Measurements from ENCODE around the gene NR5A2. TPM values are rescaled to one million over a fixed set of nuclear protein-coding genes. Genes with fewer than 3 reads are reported as not detected.

The NR5A2 gene
- total RNA-seq, 1 experiment from 2014 or later, result 4.7 TPM

- no peak overlapping the region for H3K56ac ChIP-seq (ENCODE audit: insufficient read length, low read depth, low read length)
- H4K5ac ChIP-seq (ENCODE audit: insufficient read length, low read depth, low read length), result no peak overlapping the region
- no peak overlapping the region for H2BK12ac ChIP-seq (ENCODE audit: insufficient read length, low read depth, low read length)
- H2BK5ac ChIP-seq (ENCODE audit: insufficient read length, low read length), result no peak overlapping the region
- H3K36me3 Mint-ChIP-seq (ENCODE audit: insufficient read depth in 1 of 3, low read depth in 3 of 3), result no peaks in the 10 kb centered on the region; a peak in 1 of 7 replicates
- DNase-seq, result peak; percentile 30
- H3K79me2 ChIP-seq (ENCODE audit: insufficient read depth, low read length), result no peaks in the 10 kb centered on the region
- peaks cover 31% of the 10 kb centered on the region; the same call in 1 of the 2 replicates for H3K27me3 ChIP-seq (ENCODE audit: insufficient read depth, low read length)
- H3K27ac Mint-ChIP-seq, result no peak overlapping the region; a peak in 1 of 7 replicates
- no peak overlapping the region for H3K18ac ChIP-seq (ENCODE audit: insufficient read length, low read depth, low read length)
- H3K4me1 Mint-ChIP-seq, result peaks cover 35 to 41% of the 10 kb centered on the region in 2 experiments
- no peak overlapping the region for H3K4me3 Mint-ChIP-seq
- TF ChIP-seq, protein P1, sequence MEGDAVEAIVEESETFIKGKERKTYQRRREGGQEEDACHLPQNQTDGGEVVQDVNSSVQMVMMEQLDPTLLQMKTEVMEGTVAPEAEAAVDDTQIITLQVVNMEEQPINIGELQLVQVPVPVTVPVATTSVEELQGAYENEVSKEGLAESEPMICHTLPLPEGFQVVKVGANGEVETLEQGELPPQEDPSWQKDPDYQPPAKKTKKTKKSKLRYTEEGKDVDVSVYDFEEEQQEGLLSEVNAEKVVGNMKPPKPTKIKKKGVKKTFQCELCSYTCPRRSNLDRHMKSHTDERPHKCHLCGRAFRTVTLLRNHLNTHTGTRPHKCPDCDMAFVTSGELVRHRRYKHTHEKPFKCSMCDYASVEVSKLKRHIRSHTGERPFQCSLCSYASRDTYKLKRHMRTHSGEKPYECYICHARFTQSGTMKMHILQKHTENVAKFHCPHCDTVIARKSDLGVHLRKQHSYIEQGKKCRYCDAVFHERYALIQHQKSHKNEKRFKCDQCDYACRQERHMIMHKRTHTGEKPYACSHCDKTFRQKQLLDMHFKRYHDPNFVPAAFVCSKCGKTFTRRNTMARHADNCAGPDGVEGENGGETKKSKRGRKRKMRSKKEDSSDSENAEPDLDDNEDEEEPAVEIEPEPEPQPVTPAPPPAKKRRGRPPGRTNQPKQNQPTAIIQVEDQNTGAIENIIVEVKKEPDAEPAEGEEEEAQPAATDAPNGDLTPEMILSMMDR (conservative IDR thresholded peaks at IDR 0.05), result no peak
- H3K79me1 ChIP-seq (ENCODE audit: insufficient read depth, low read depth, low read length, poor library complexity, severe bottlenecking), result no peaks in the 10 kb centered on the region
- H2AK5ac ChIP-seq (ENCODE audit: insufficient read length, low read length), result no peak overlapping the region
- peak overlapping the region; percentile 96 for H3K4me2 ChIP-seq (ENCODE audit: insufficient read depth, insufficient read length, low read length)
- no peak overlapping the region; the same call in 1 of the 2 replicates for H3K14ac ChIP-seq (ENCODE audit: insufficient read depth, low read length)
- no CpG with 5 or more reads among the region's 36 CpGs for WGBS (ENCODE audit: extremely low coverage, insufficient read length, low lambda C conversion rate)
- no peak overlapping the region for H2BK15ac ChIP-seq (ENCODE audit: low read depth, low read length)
- no peaks in the 10 kb centered on the region for H4K20me1 ChIP-seq (ENCODE audit: control insufficient read depth, insufficient read depth, insufficient read length)
- no peaks in the 10 kb centered on the region for H3K9me3 ChIP-seq (ENCODE audit: control insufficient read depth, low read depth, low read length)
- no peak overlapping the region for H4K91ac ChIP-seq (ENCODE audit: insufficient read length, low read depth, low read length)
- no peak overlapping the region for H3K27ac ChIP-seq (ENCODE audit: insufficient read length, low read depth, low read length)
- H3K4me1 ChIP-seq (ENCODE audit: insufficient read depth, low read length), result peaks cover 8% of the 10 kb centered on the region
- H4K8ac ChIP-seq (replicated peaks; ENCODE audit: insufficient read length, low read depth, low read length), result no peak overlapping the region
- H3K23ac ChIP-seq (ENCODE audit: insufficient read length, low read depth, low read length), result no peak overlapping the region
- no peak overlapping the region for H3T11ph ChIP-seq (ENCODE audit: low read length)
- H2AFZ ChIP-seq (ENCODE audit: low read length), result no peak overlapping the region
- no peak overlapping the region for H2BK120ac ChIP-seq (ENCODE audit: low read depth, low read length, poor library complexity, severe bottlenecking)
- no peak overlapping the region for H3K4ac ChIP-seq (ENCODE audit: low read depth, low read length)
- H3K9ac ChIP-seq (ENCODE audit: extremely low read depth, insufficient read length, low read length), result peak overlapping the region; percentile 11
- peaks cover 9% of the 10 kb centered on the region for H3K27me3 Mint-ChIP-seq (ENCODE audit: low read depth)
- no peak overlapping the region for H2BK20ac ChIP-seq (ENCODE audit: low read depth, low read length, poor library complexity, severe bottlenecking)
- peaks cover 49% of the 10 kb centered on the region for H3K23me2 ChIP-seq (ENCODE audit: insufficient read length, low read depth, low read length, poor library complexity, severe bottlenecking)
- peaks cover 0 to 1% of the 10 kb centered on the region in 2 experiments; a peak in 1 of 5 replicates for H3K9me3 Mint-ChIP-seq
These were observed 8.0 kb downstream of the NR5A2 start for GRCh38 chr1:200035397-200035955.

Measured in H9 (cell line).